ENCODE data around the gene QPCT.

QPCT gene

DNA sequence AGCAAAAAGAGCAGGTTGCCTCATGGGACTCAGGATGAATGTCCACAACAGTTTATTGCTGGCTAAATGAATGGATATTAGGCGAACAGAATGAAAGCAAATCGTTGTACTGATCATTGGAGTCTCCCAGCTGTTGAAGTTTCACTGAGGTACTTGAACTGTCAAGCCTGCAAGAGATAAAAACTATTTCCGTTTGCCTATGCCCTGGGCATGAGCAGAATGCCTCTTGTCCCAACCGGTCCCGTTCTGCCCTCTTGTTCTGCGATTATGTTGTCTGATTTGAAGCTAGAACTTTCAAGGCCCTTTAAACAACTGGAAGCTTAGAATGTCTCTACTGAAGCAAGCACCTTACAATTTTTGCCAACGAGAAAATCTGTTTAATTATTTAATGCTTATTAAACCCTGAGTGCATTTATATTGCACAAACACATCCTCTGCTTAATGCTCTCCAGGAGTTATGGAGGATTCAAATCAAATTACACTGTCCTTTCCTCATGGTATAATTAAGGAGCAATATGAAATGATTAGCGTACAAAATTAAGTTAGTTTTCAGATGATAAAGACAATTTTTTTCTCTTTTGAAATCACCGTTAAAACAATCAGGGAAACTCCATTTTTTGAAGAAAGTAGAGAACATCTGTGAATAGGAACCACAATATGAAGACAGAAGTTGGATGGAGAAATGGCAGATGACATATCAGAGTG lies 17.7 kb downstream of the QPCT start:
- H3K36me3 ChIP-seq (ENCODE audit: control insufficient read depth, insufficient read depth, low read length) = no peaks in the 10 kb centered on the region
- TF ChIP-seq, protein P1, sequence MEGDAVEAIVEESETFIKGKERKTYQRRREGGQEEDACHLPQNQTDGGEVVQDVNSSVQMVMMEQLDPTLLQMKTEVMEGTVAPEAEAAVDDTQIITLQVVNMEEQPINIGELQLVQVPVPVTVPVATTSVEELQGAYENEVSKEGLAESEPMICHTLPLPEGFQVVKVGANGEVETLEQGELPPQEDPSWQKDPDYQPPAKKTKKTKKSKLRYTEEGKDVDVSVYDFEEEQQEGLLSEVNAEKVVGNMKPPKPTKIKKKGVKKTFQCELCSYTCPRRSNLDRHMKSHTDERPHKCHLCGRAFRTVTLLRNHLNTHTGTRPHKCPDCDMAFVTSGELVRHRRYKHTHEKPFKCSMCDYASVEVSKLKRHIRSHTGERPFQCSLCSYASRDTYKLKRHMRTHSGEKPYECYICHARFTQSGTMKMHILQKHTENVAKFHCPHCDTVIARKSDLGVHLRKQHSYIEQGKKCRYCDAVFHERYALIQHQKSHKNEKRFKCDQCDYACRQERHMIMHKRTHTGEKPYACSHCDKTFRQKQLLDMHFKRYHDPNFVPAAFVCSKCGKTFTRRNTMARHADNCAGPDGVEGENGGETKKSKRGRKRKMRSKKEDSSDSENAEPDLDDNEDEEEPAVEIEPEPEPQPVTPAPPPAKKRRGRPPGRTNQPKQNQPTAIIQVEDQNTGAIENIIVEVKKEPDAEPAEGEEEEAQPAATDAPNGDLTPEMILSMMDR (IDR thresholded peaks at IDR 0.05; ENCODE audit: insufficient read depth, low read length, poor library complexity, severe bottlenecking) = no peak
- no peak for DNase-seq (ENCODE audit: extremely low read depth, insufficient read length)
- H3K27me3 ChIP-seq (replicated peaks; ENCODE audit: control insufficient read depth, insufficient read depth, low read length) = no peaks in the 10 kb centered on the region
- H3K4me3 ChIP-seq (replicated peaks; ENCODE audit: low read depth, low read length) = no peak overlapping the region

DNA sequence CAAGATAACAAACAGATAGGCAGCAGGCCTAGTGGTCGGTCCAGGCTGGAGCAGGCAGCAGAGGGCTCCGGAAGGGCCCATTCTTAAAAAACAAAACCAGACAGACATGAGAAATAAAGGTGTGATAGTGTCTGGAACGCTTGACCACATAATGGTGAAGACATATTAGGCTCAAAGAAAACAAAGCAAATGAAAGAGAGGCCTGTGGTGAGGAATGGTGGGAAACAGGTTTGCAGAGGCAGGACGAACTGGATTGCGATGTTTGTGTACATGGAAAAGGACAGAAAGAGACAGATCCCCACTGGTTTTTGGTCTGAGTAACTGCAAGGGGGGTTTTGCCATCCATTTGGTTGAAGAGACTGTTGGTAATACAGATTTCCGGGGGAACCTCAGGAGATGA lies 19.9 kb downstream of the QPCT start:
- Histone ChIP-seq H3K4me3 (replicated peaks; ENCODE audit: low read depth, low read length) (no peak overlapping the region), H3K27me3 (replicated peaks; ENCODE audit: control insufficient read depth, insufficient read depth, low read length) (no peaks in the 10 kb centered on the region), H3K36me3 (ENCODE audit: control insufficient read depth, insufficient read depth, low read length) (no peaks in the 10 kb centered on the region)
- TF ChIP-seq, protein P1 (IDR thresholded peaks at IDR 0.05; ENCODE audit: insufficient read depth, low read length, poor library complexity, severe bottlenecking) = no peak
- DNase-seq (ENCODE audit: extremely low read depth, insufficient read length) = no peak

DNA sequence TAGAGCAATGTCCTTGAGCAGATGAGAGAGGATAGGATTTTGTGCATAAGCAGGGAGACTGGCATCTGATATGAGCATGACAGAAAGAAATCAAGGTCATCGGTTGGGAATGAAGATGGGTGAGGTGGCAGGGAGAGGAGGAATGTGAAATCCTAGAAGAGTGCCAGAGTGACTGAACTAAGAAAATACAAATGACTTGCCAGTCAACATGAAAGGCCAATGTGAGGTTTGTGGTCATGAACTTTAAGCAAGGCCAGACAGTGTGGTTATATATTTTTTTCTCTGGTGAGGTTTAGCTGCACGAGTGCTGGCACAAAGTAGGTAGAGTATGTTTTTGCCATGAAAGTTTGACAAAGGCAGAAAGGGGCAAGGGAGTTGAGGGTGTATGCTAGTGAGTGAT lies 21.2 kb downstream of the QPCT start:
- no peaks in the 10 kb centered on the region for H3K36me3 ChIP-seq (ENCODE audit: control insufficient read depth, insufficient read depth, low read length)
- DNase-seq (ENCODE audit: extremely low read depth, insufficient read length) = no peak
- TF ChIP-seq, protein P1 (IDR thresholded peaks at IDR 0.05; ENCODE audit: insufficient read depth, low read length, poor library complexity, severe bottlenecking) = no peak
- H3K4me3 ChIP-seq (replicated peaks; ENCODE audit: low read depth, low read length) = no peak overlapping the region
- no peaks in the 10 kb centered on the region for H3K27me3 ChIP-seq (replicated peaks; ENCODE audit: control insufficient read depth, insufficient read depth, low read length)

DNA sequence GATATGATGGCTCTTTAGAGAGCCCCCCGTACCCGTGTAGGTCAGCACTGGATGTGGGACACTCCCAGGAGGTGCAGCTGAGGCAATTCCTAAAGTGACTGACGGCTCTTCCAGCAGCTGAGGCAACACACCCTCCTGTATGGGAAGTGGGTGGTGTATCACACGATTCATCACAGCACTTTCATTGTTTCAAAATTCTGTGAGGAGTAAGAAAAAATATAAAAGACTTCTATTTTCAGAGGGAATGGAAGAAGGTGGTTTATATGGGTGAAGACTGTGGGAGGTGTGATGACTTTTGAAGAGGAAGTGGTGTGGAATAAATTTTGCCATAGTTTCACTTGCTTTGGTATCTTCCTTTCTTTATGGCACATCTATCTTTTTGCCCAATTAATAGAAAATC lies 22.3 kb downstream of the QPCT start:
- no peak for DNase-seq (ENCODE audit: extremely low read depth, insufficient read length)
- no peaks in the 10 kb centered on the region for H3K27me3 ChIP-seq (replicated peaks; ENCODE audit: control insufficient read depth, insufficient read depth, low read length)
- no peaks in the 10 kb centered on the region for H3K36me3 ChIP-seq (ENCODE audit: control insufficient read depth, insufficient read depth, low read length)
- TF ChIP-seq, protein P1 (IDR thresholded peaks at IDR 0.05; ENCODE audit: insufficient read depth, low read length, poor library complexity, severe bottlenecking) = no peak
- no peak overlapping the region for H3K4me3 ChIP-seq (replicated peaks; ENCODE audit: low read depth, low read length)

DNA sequence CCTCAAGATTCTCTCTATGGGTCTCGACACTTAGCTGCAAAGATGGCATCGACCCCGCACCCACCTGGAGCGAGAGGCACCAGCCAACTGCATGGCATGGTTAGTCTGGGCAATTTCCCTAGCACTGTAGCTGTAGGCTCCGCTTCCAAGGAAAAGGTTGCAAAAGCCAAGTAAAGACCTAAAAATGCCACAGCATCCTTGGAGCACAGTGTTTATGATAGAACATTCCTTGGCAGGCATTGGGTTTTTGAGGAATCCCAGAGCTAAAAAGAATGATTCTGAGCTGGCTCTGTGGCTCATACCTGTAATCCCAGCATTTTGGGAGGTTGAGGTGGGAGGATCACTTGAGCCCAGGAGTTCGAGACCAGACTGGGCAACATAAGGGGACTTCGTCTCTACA lies 22.9 kb downstream of the QPCT start:
- Histone ChIP-seq H3K4me3 (replicated peaks; ENCODE audit: low read depth, low read length) (no peak overlapping the region), H3K36me3 (ENCODE audit: control insufficient read depth, insufficient read depth, low read length) (no peaks in the 10 kb centered on the region), H3K27me3 (replicated peaks; ENCODE audit: control insufficient read depth, insufficient read depth, low read length) (no peaks in the 10 kb centered on the region)
- TF ChIP-seq, protein P1 (IDR thresholded peaks at IDR 0.05; ENCODE audit: insufficient read depth, low read length, poor library complexity, severe bottlenecking) = no peak
- no peak for DNase-seq (ENCODE audit: extremely low read depth, insufficient read length)

DNA sequence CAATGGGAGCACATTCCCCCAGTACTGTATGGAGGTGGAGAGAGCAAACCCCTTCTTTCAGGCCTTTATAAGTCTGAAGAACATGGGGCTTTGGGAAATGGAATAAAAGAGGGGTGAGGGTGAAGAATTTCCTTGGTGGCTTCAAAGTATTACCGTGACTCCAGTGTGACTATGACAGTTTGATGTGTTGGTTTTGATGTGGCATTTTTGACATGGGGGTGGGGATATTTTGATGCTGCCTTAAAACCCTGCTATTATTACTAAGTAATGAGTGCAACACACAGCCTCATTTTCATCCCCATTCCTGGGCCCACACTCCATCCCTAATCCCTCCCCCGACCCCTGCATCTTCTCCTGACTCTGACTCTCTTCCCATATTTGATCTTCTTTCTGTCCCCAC lies 23.6 kb downstream of the QPCT start:
- DNase-seq (ENCODE audit: extremely low read depth, insufficient read length) = no peak
- TF ChIP-seq, protein P1 (IDR thresholded peaks at IDR 0.05; ENCODE audit: insufficient read depth, low read length, poor library complexity, severe bottlenecking) = no peak
- Histone ChIP-seq H3K4me3 (replicated peaks; ENCODE audit: low read depth, low read length) (no peak overlapping the region), H3K36me3 (ENCODE audit: control insufficient read depth, insufficient read depth, low read length) (no peaks in the 10 kb centered on the region), H3K27me3 (replicated peaks; ENCODE audit: control insufficient read depth, insufficient read depth, low read length) (no peaks in the 10 kb centered on the region)
